Measurements from ENCODE around the gene TMEM165.

TMEM165 gene

DNA sequence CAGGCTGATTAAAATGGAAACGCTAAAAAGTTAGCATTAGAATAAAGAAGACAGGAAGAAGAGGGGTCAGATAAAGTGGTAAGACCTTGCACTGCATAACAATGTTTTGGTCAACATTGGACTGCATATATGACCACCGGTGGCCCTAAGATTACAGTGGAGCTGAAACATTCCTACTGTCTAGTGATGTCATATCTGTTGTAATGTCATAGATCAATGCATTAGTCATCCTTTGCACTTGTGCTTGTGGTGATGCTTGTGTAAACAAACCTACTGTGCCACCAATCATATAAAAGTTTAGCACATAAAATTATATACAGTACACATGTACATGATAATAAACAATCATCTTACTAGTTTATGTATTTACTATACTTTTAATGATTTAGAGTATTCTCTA, 73.0 kb downstream of the TMEM165 start:
- DNase-seq: no peak

GRCh38 chr4:55469979-55470378, 74.2 kb downstream of the TMEM165 start:
- DNase-seq: no peak

Data from NCI-H2029 (cell line).